Activated CD8-positive, alpha-beta memory T cell treated with anti-CD3 and anti-CD28 coated beads for 36 hours (primary cell): ENCODE results near the gene TPSD1. TPM values are rescaled to one million over a fixed set of nuclear protein-coding genes. Genes with fewer than 3 reads are reported as not detected.

Experiments used
- total RNA-seq, 2 experiments: library from RNA; stranded (reverse); gene quantifications; one replicate each; pipeline ENCODE4 v1.2.3, GENCODE V29; 2021

TPSD1 gene
- total RNA-seq, 2 experiments from 2014 or later, result not detected

Other genes with a start within 250 kb of the TPSD1 start
- gene SSTR5, start 183.3 kb upstream of the TPSD1 start, total RNA-seq, result not detected
- gene C1QTNF8, start 159.8 kb upstream of the TPSD1 start, total RNA-seq, result not detected
- gene CACNA1H, start 103.0 kb upstream of the TPSD1 start, total RNA-seq, result under 1 TPM; 0.44 to 0.63 TPM
- not detected for gene TPSG1, start 30.8 kb upstream of the TPSD1 start, total RNA-seq
- not detected for gene TPSB2, start 25.9 kb upstream of the TPSD1 start, total RNA-seq
- not detected for gene TPSAB1, start 15.4 kb upstream of the TPSD1 start, total RNA-seq
- 100 to 1,000 TPM; 241 to 249 TPM for gene UBE2I, start 53.6 kb downstream of the TPSD1 start, total RNA-seq
- under 1 TPM; 0.31 to 0.34 TPM for gene BAIAP3, start 77.6 kb downstream of the TPSD1 start, total RNA-seq
- 10 to 100 TPM; 86.5 to 92.1 TPM for gene TSR3, start 95.8 kb downstream of the TPSD1 start, total RNA-seq
- 10 to 100 TPM; 25.7 to 26.1 TPM for gene GNPTG, start 95.9 kb downstream of the TPSD1 start, total RNA-seq
- gene UNKL, start 158.6 kb downstream of the TPSD1 start, total RNA-seq, result 10 to 100 TPM; 35.7 to 36.0 TPM
- 10 to 100 TPM; 25.8 to 27.0 TPM for gene UQCC4, start 164.7 kb downstream of the TPSD1 start, total RNA-seq
- under 1 TPM; 0.34 to 0.70 TPM for gene PERCC1, start 175.0 kb downstream of the TPSD1 start, total RNA-seq
- gene CCDC154, start 188.5 kb downstream of the TPSD1 start, total RNA-seq, result 1 to 10 TPM; 1.2 to 1.4 TPM
- 10 to 100 TPM; 52.3 to 53.8 TPM for gene CLCN7, start 219.0 kb downstream of the TPSD1 start, total RNA-seq
- gene PTX4, start 232.9 kb downstream of the TPSD1 start, total RNA-seq, result not detected
- gene TELO2, start 237.3 kb downstream of the TPSD1 start, total RNA-seq, result 10 to 100 TPM; 88.2 to 89.3 TPM